PFSK-1 (cell line): ENCODE data around the gene CYTL1.

ENCODE experiments used
- FOXP2 ChIP-seq: optimal IDR thresholded peaks from 2 replicates; pipeline ENCODE3; 2011; ENCODE audit warnings: borderline replicate concordance, control low read depth, inconsistent platforms; ENCODE audit not compliant: insufficient read depth; ENCODE audit errors: extremely low read length, extremely low read depth
- POLR2AphosphoS5 ChIP-seq: IDR thresholded peaks from 2 replicates; pipeline ENCODE4 v1.6.1; 2012; ENCODE audit warnings: low read depth, mild to moderate bottlenecking, control low read depth, low read length, moderate library complexity
- REST ChIP-seq, 2 experiments: IDR thresholded peaks; 2 replicates each; pipeline versions ENCODE4 v1.6.1 to v1.8.0; 2011 to 2012; ENCODE audit warnings: low read depth in 2 of 2, low read length in 2 of 2, control low read depth in 1 of 2, inconsistent platforms in 1 of 2, mild to moderate bottlenecking in 1 of 2, moderate library complexity in 1 of 2; ENCODE audit not compliant: insufficient read depth in 1 of 2
- SIN3A ChIP-seq: IDR thresholded peaks from 2 replicates; pipeline ENCODE4 v1.6.1; 2012; ENCODE audit warnings: mild to moderate bottlenecking, low read length, moderate library complexity, borderline replicate concordance; ENCODE audit not compliant: insufficient read depth
- TAF1 ChIP-seq: IDR thresholded peaks from 2 replicates; pipeline ENCODE4 v1.6.1; 2012; ENCODE audit warnings: low read length, control low read depth, borderline replicate concordance; ENCODE audit not compliant: insufficient read depth

Gene CYTL1

GRCh38 chr4:4981427-4981826, 37.8 kb downstream of the CYTL1 start:
- TF ChIP-seq REST (IDR thresholded peaks at IDR 0.05; ENCODE audit: insufficient read depth in 1 of 2, low read depth in 2 of 2, low read length in 2 of 2) (no peak), POLR2AphosphoS5 (no peak), FOXP2 (no peak), SIN3A (no peak), TAF1 (no peak)

DNA sequence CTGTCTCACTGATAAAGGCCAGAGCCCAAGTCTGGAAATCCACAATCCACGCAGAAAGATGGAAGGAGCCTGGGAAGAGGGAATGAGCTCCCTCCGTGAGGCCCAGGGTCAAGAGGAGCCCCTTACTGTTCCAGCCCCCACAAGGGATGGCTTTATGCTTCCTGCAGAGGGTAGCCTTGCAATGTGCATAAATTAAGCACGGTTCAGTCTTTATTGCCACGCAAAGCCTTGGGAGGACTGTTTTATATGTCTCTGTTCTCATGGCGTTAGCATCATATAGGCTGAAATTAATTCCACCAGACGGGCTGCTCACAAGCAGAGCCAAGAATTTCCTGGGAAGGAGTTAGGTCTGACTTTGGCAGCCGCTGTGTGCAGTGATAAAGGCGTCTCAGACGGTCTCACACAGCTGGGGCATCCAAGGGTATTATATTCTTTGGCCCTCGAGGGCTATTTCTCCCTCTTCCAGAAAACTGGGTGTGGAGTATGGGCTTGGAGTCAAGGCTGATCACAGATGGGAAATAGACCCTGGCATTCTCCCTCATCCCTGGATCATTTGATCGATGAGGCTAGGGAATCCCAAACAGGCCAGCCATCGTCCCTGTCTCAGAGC, 38.5 kb downstream of the CYTL1 start:
- TF ChIP-seq SIN3A (no peak), REST (IDR thresholded peaks at IDR 0.05; ENCODE audit: insufficient read depth in 1 of 2, low read depth in 2 of 2, low read length in 2 of 2) (no peak), FOXP2 (no peak), TAF1 (no peak), POLR2AphosphoS5 (no peak)

GRCh38 chr4:4979971-4980370, 39.3 kb downstream of the CYTL1 start:
- no peak for TF ChIP-seq FOXP2

GRCh38 chr4:4974727-4975126, 44.5 kb downstream of the CYTL1 start:
- TF ChIP-seq SIN3A = no peak
- no peak for TF ChIP-seq POLR2AphosphoS5
- TF ChIP-seq TAF1 = no peak
- no peak for TF ChIP-seq FOXP2
- no peak for TF ChIP-seq REST (IDR thresholded peaks at IDR 0.05; ENCODE audit: insufficient read depth in 1 of 2, low read depth in 2 of 2, low read length in 2 of 2)

- no peak for TF ChIP-seq POLR2AphosphoS5
- TF ChIP-seq TAF1 = no peak
- TF ChIP-seq SIN3A = no peak
Measured at GRCh38 chr4:4971796-4972195, 47.5 kb downstream of the CYTL1 start.

GRCh38 chr4:4969298-4969697, 50.0 kb downstream of the CYTL1 start:
- TF ChIP-seq SIN3A = no peak
- TF ChIP-seq TAF1 = no peak
